ENCODE data around the gene KAZN. TPM values are rescaled to one million over a fixed set of nuclear protein-coding genes. Genes with fewer than 3 reads are reported as not detected.
A peak's percentile ranks its signal among the peaks of the same experiment; 100 is the strongest.

The KAZN gene
- total RNA-seq, 1 donor from 2014 or later, result 11.6 TPM

DNA sequence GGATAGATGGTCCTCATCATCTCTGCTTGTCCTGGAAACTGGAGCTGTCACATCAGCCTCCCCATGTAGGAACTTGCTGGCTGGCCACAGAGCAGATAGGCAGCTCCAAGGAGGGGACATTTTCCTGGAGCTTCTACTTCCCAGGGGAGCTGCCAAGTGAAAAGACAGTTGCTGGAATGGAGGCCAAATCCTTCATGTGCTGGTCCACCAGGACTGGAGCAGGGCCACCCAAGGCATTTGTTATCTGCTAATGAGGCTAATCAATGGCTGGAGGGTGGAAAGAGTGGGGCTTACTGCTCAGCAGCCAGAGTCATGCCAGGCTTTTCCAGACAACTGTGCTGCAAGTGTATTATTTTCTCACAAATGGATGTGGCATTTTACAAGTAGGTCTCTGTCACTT, 22.5 kb downstream of the KAZN start:
- Mint-ChIP-seq H3K27ac (ENCODE audit: unreplicated experiment) (no peak overlapping the region), H3K4me3 (no peak overlapping the region), H3K9me3 (peaks cover 2% of the 10 kb centered on the region), H3K27me3 (ENCODE audit: low read depth) (no peaks in the 10 kb centered on the region), H3K4me1 (peaks cover 27% of the 10 kb centered on the region), H3K36me3 (ENCODE audit: low read depth) (peaks cover 7% of the 10 kb centered on the region)
- no peak for DNase-seq (ENCODE audit: low read depth, low spot score)
- TF ChIP-seq, protein P1, sequence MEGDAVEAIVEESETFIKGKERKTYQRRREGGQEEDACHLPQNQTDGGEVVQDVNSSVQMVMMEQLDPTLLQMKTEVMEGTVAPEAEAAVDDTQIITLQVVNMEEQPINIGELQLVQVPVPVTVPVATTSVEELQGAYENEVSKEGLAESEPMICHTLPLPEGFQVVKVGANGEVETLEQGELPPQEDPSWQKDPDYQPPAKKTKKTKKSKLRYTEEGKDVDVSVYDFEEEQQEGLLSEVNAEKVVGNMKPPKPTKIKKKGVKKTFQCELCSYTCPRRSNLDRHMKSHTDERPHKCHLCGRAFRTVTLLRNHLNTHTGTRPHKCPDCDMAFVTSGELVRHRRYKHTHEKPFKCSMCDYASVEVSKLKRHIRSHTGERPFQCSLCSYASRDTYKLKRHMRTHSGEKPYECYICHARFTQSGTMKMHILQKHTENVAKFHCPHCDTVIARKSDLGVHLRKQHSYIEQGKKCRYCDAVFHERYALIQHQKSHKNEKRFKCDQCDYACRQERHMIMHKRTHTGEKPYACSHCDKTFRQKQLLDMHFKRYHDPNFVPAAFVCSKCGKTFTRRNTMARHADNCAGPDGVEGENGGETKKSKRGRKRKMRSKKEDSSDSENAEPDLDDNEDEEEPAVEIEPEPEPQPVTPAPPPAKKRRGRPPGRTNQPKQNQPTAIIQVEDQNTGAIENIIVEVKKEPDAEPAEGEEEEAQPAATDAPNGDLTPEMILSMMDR (conservative IDR thresholded peaks at IDR 0.05), result no peak

DNA sequence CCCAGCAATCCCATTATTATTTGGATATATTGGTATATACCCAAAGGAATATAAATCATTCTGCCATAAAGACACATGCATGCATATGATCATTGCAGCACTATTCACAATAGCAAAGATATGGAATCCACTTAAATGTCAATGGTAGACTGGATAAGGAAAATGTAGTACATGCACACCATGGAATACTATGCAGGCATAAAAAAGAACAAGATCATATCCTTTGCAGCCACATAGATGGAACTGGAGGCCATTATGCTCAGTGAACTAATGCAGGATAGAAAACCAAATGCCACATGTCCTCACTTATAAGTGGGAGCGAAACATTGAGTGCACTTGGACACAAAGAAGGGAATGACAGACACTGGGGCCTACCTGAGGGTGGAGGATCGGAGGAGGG, 24.6 kb downstream of the KAZN start:
- peaks cover 2% of the 10 kb centered on the region for H3K36me3 Mint-ChIP-seq (ENCODE audit: low read depth)
- peaks cover 2% of the 10 kb centered on the region for H3K9me3 Mint-ChIP-seq
- no peak overlapping the region for H3K27ac Mint-ChIP-seq (ENCODE audit: unreplicated experiment)
- peaks cover 38% of the 10 kb centered on the region for H3K4me1 Mint-ChIP-seq
- H3K27me3 Mint-ChIP-seq (ENCODE audit: low read depth), result no peaks in the 10 kb centered on the region
- TF ChIP-seq, protein P1 (conservative IDR thresholded peaks at IDR 0.05), result no peak
- no peak for DNase-seq (ENCODE audit: low read depth, low spot score)
- no peak overlapping the region for H3K4me3 Mint-ChIP-seq

- TF ChIP-seq, protein P1 (conservative IDR thresholded peaks at IDR 0.05), result no peak
- peaks cover 2% of the 10 kb centered on the region for H3K9me3 Mint-ChIP-seq
- no peaks in the 10 kb centered on the region for H3K27me3 Mint-ChIP-seq (ENCODE audit: low read depth)
- H3K27ac Mint-ChIP-seq (ENCODE audit: unreplicated experiment), result no peak overlapping the region
- DNase-seq (ENCODE audit: low read depth, low spot score), result no peak
- H3K4me3 Mint-ChIP-seq, result no peak overlapping the region
- peaks cover 45% of the 10 kb centered on the region for H3K4me1 Mint-ChIP-seq
- no peaks in the 10 kb centered on the region for H3K36me3 Mint-ChIP-seq (ENCODE audit: low read depth)
These were observed 26.5 kb downstream of the KAZN start for GRCh38 chr1:14624941-14625340.

- H3K4me1 Mint-ChIP-seq, result peaks cover 47% of the 10 kb centered on the region
- H3K36me3 Mint-ChIP-seq (ENCODE audit: low read depth), result no peaks in the 10 kb centered on the region
- peaks cover 2% of the 10 kb centered on the region for H3K9me3 Mint-ChIP-seq
- H3K27ac Mint-ChIP-seq (ENCODE audit: unreplicated experiment), result peak overlapping the region; percentile 59
- no peak for DNase-seq (ENCODE audit: low read depth, low spot score)
- TF ChIP-seq, protein P1 (conservative IDR thresholded peaks at IDR 0.05), result no peak
- H3K27me3 Mint-ChIP-seq (ENCODE audit: low read depth), result no peaks in the 10 kb centered on the region
- no peak overlapping the region for H3K4me3 Mint-ChIP-seq
These were observed 27.1 kb downstream of the KAZN start for GRCh38 chr1:14625572-14625971.

- Mint-ChIP-seq H3K36me3 (ENCODE audit: low read depth) (no peaks in the 10 kb centered on the region), H3K4me1 (peaks cover 47% of the 10 kb centered on the region), H3K27me3 (ENCODE audit: low read depth) (no peaks in the 10 kb centered on the region), H3K27ac (ENCODE audit: unreplicated experiment) (peak overlapping the region; percentile 59), H3K4me3 (no peak overlapping the region), H3K9me3 (peaks cover 2% of the 10 kb centered on the region)
- DNase-seq (ENCODE audit: low read depth, low spot score), result no peak
- TF ChIP-seq, protein P1 (conservative IDR thresholded peaks at IDR 0.05), result no peak
These were observed 27.5 kb downstream of the KAZN start for GRCh38 chr1:14625996-14626395.

All from neural crest cell (in vitro differentiated cells).